GM12878 (cell line): ENCODE measurements around the gene SMPX. TPM values are rescaled to one million over a fixed set of nuclear protein-coding genes. Genes with fewer than 3 reads are reported as not detected.

Source experiments
- ATAC-seq: fragments of 200-7000 bp; cut with Tn5 transposase; 3 replicates; pipeline ENCODE4 v1.9.1; 2020; ENCODE audit warnings: mild to moderate bottlenecking, moderate library complexity
- BruUV-seq: library from RNA; stranded (reverse); fragments of 400-500 nt; replicated peaks from 2 replicates; lab custom pipeline; 2021; lab: Mats Ljungman, UMichigan
- CTCF ChIA-PET: fragments of 300-600 bp; sonication (Branson Sonifier 250); formaldehyde crosslinking; extraction: SDS; loops from one replicate; lab custom pipeline; 2021; ENCODE audit warnings: inconsistent platforms; lab: Yijun Ruan, JAX
- POLR2A ChIA-PET: fragments of 350-600 bp; formaldehyde crosslinking; extraction: SDS; loops from one replicate; lab custom pipeline; 2021; ENCODE audit warnings: inconsistent platforms; lab: Charles Lee
- RAD21 ChIA-PET: fragments of 300-600 bp; sonication (Branson Sonifier 250); formaldehyde crosslinking; loops from one replicate; lab custom pipeline; 2023; ENCODE audit warnings: antibody characterized with exemption; ENCODE audit not compliant: unreplicated experiment; lab: Charles Lee
- SMC1A ChIA-PET: fragments of 300-600 bp; sonication (Branson Sonifier 250); formaldehyde crosslinking; loops from one replicate; lab custom pipeline; 2023; ENCODE audit not compliant: unreplicated experiment, uncharacterized antibody; lab: Charles Lee
- DNase-seq: peaks from one replicate; pipeline ENCODE4 v3.0.0-alpha.2; 2011; ENCODE audit warnings: low read depth, low spot score
- FAIRE-seq: peaks from 3 replicates; lab custom pipeline; 2011; peaks lifted over from hg19 to GRCh38; lab: Jason Lieb, UNC
- H2AFZ ChIP-seq: 2 replicates; pipeline ENCODE4 v1.6.0; 2011; ENCODE audit warnings: low read depth, low read length, control low read depth; ENCODE audit not compliant: control insufficient read depth
- H3K27ac ChIP-seq: 2 replicates; pipeline ENCODE4 v1.5.1; 2011; ENCODE audit warnings: control low read depth; ENCODE audit not compliant: control insufficient read depth, insufficient read depth
- H3K27me3 ChIP-seq, 2 experiments: replicated peaks in 1 of 2; 2 replicates each; pipeline versions ENCODE4 v1.6.0 to v1.6.1; 2011; ENCODE audit warnings: low read length in 1 of 2; ENCODE audit not compliant: control insufficient read depth in 2 of 2, insufficient read depth in 2 of 2
- H3K36me3 ChIP-seq, 2 experiments: 2 replicates each; pipeline ENCODE4 v1.5.1; 2011; ENCODE audit warnings: low read length in 1 of 2; ENCODE audit not compliant: control insufficient read depth in 2 of 2, insufficient read depth in 2 of 2
- H3K4me1 ChIP-seq: 2 replicates; pipeline ENCODE4 v1.6.1; 2011; ENCODE audit warnings: mild to moderate bottlenecking, low read length, moderate library complexity, mixed read lengths; ENCODE audit not compliant: control insufficient read depth, insufficient read depth
- H3K4me2 ChIP-seq: 2 replicates; pipeline ENCODE4 v1.6.0; 2011; ENCODE audit warnings: control low read depth; ENCODE audit not compliant: control insufficient read depth, insufficient read depth
- H3K4me3 ChIP-seq: fragments of 200-600 bp; sonication (generic); 2 replicates; pipeline ENCODE4 v1.5.1; 2016
- H3K79me2 ChIP-seq: 2 replicates; pipeline ENCODE4 v1.6.0; 2011; ENCODE audit warnings: low read length; ENCODE audit not compliant: control insufficient read depth, insufficient read depth
- H3K9ac ChIP-seq: 2 replicates; pipeline ENCODE4 v1.8.0; 2011; ENCODE audit warnings: low read length, control low read depth, mixed read lengths; ENCODE audit not compliant: control insufficient read depth, insufficient read depth
- H3K9me3 ChIP-seq: replicated peaks from 3 replicates; pipeline ENCODE4 v1.5.1; 2011; ENCODE audit warnings: mild to moderate bottlenecking, low read length; ENCODE audit not compliant: control insufficient read depth, insufficient read depth
- H4K20me1 ChIP-seq: 2 replicates; pipeline ENCODE4 v1.6.0; 2011; ENCODE audit not compliant: control insufficient read depth, insufficient read depth
- FOXK2 ChIP-seq: fragments of 450-650 bp; IDR thresholded peaks from 2 replicates; pipeline ENCODE4 v1.6.1; 2017; ENCODE audit warnings: mild to moderate bottlenecking, moderate library complexity
- IKZF1 ChIP-seq: fragments of 450-650 bp; conservative IDR thresholded peaks from 2 replicates; pipeline ENCODE4 v1.6.1; 2017; ENCODE audit warnings: antibody characterized with exemption, mild to moderate bottlenecking
- NR2C1 ChIP-seq: fragments of 450-650 bp; IDR thresholded peaks from 2 replicates; pipeline ENCODE4 v1.6.1; 2017; ENCODE audit warnings: antibody characterized with exemption, mild to moderate bottlenecking, moderate library complexity
- RAD21 ChIP-seq: IDR thresholded peaks from 2 replicates; pipeline ENCODE4 v1.6.1; 2011; ENCODE audit warnings: mild to moderate bottlenecking, low read depth, low read length, moderate library complexity; ENCODE audit not compliant: insufficient read depth
- SIX5 ChIP-seq: IDR thresholded peaks from 2 replicates; pipeline ENCODE4 v1.6.1; 2011; ENCODE audit warnings: mild to moderate bottlenecking, low read depth, low read length, moderate library complexity; ENCODE audit not compliant: severe bottlenecking
- ZBED1 ChIP-seq: IDR thresholded peaks from 2 replicates; pipeline ENCODE4 v1.6.1; 2016; ENCODE audit warnings: borderline replicate concordance
- ZNF217 ChIP-seq: fragments of 450-650 bp; IDR thresholded peaks from 2 replicates; pipeline ENCODE4 v1.6.1; 2017; ENCODE audit warnings: antibody characterized with exemption, mild to moderate bottlenecking
- WGBS: methylation state at CpG from one replicate; pipeline ENCODE4 v1.1.6; 2016; ENCODE audit warnings: low lambda C conversion rate; ENCODE audit not compliant: insufficient replicate concordance, insufficient coverage; ENCODE audit errors: missing lambda C conversion rate; 5-methylcytosine and 5-hydroxymethylcytosine counted together
- in situ Hi-C: fragments of 300-500 bp; cut with MboI; formaldehyde crosslinking; loops from 9 replicates; pipeline ENCODE4 v1.14.3; 2018; ENCODE audit warnings: mixed read lengths
- intact Hi-C: fragments of 100-400 bp; cut with micrococcal nuclease; formaldehyde crosslinking; loops from one replicate; pipeline ENCODE4 v1.14.2; 2022; ENCODE audit not compliant: unreplicated experiment
- polyA plus RNA-seq, 11 experiments: library from polyadenylated mRNA; depleted of rRNA in 4 of 11; unstranded in 6 of 11; stranded (reverse) in 5 of 11; fragments of >200 nt; fragmentation: Nextera tagmentation in 4 of 11; fragmentation: Illumina TruSeq in 1 of 11; extraction: Ambion mirVana in 4 of 11; extraction: Trizol in 1 of 11; gene quantifications; 1 replicate in 1 of 11; 2 replicates in 10 of 11; pipeline versions ENCODE4 v1.2.1 to v1.2.3, GENCODE V29; 2011 to 2016; ENCODE audit warnings: inconsistent platforms in 2 of 11, missing spikeins in 2 of 11, low read depth in 1 of 11
- total RNA-seq, 4 experiments: library from RNA; depleted of rRNA in 3 of 4; stranded (reverse); fragments of >200 nt in 3 of 4; fragmentation: Illumina TruSeq in 1 of 4; extraction: Trizol in 1 of 4; gene quantifications; 2 replicates each; pipeline versions ENCODE4 v1.2.1 to v1.2.3, GENCODE V29; 2013 to 2021
- TF ChIP-seq, protein P1 (sequence below): IDR thresholded peaks from 2 replicates; pipeline ENCODE4 v1.6.1; 2011; ENCODE audit warnings: borderline replicate concordance, low read depth, mild to moderate bottlenecking, moderate library complexity, low read length; ENCODE audit not compliant: insufficient read depth, poor library complexity, severe bottlenecking
- TF ChIP-seq, protein P2 (sequence below): IDR thresholded peaks from 2 replicates; pipeline ENCODE4 v1.6.1; 2012; ENCODE audit warnings: low read length, inconsistent platforms

SMPX gene
- total and polyA plus RNA-seq, 10 of the 15 experiments (the other 5 are each of a cell fraction or from before 2014, with no cell fraction given): 0.08 to 0.09 TPM; not detected in 8

DNA sequence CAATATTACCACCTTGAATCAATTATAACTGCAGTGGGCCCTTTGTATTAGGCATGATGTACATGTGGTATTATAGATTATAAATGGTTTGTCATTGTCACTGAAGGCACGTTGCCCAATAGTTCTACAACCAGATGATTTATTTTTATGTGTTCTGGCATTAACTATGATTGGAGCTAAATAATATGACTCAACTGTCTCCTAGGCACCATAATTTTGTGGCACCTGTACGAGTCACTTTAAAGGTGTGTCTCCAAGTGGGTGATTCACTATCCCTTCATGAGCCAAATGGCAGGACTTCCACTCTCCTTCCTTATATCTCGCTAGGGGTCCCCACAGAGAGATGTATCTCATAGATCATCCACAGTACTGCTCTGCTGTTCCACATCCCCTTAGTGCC lies 6.1 kb upstream of the SMPX start:
- Histone ChIP-seq H2AFZ (no peak overlapping the region), H3K4me2 (no peak overlapping the region), H3K4me3 (no peak overlapping the region), H3K27ac (no peak overlapping the region), H3K36me3 (no peaks in the 10 kb centered on the region), H3K9ac (no peak overlapping the region), H3K9me3 (no peaks in the 10 kb centered on the region), H3K79me2 (no peaks in the 10 kb centered on the region), H3K4me1 (no peaks in the 10 kb centered on the region), H4K20me1 (no peaks in the 10 kb centered on the region), H3K27me3 (no peaks in the 10 kb centered on the region)
- ChIA-PET CTCF (no interaction called here), RAD21 (no interaction called here), SMC1A (no interaction called here), POLR2A (no interaction called here)
- TF ChIP-seq RAD21 (no peak), SIX5 (no peak), NR2C1 (no peak), IKZF1 (no peak), FOXK2 (no peak), ZBED1 (no peak), ZNF217 (no peak)
- TF ChIP-seq, protein P1, sequence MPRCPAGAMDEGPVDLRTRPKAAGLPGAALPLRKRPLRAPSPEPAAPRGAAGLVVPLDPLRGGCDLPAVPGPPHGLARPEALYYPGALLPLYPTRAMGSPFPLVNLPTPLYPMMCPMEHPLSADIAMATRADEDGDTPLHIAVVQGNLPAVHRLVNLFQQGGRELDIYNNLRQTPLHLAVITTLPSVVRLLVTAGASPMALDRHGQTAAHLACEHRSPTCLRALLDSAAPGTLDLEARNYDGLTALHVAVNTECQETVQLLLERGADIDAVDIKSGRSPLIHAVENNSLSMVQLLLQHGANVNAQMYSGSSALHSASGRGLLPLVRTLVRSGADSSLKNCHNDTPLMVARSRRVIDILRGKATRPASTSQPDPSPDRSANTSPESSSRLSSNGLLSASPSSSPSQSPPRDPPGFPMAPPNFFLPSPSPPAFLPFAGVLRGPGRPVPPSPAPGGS: no peak
- TF ChIP-seq, protein P2, sequence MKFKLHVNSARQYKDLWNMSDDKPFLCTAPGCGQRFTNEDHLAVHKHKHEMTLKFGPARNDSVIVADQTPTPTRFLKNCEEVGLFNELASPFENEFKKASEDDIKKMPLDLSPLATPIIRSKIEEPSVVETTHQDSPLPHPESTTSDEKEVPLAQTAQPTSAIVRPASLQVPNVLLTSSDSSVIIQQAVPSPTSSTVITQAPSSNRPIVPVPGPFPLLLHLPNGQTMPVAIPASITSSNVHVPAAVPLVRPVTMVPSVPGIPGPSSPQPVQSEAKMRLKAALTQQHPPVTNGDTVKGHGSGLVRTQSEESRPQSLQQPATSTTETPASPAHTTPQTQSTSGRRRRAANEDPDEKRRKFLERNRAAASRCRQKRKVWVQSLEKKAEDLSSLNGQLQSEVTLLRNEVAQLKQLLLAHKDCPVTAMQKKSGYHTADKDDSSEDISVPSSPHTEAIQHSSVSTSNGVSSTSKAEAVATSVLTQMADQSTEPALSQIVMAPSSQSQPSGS: no peak
- intact Hi-C loops: no loop called here
- no TSS peak for BruUV-seq
- in situ Hi-C loops: no loop called here
- FAIRE-seq (no peak), DNase-seq (no peak), ATAC-seq (no peak)
- WGBS: 28% methylated on average over 3 of the region's 3 CpGs
